Osteoblast (primary cell): ENCODE results near the gene DNAH17. TPM values are rescaled to one million over a fixed set of nuclear protein-coding genes. Genes with fewer than 3 reads are reported as not detected.

Experiments
- DNase-seq: peaks from one replicate; pipeline ENCODE4 v3.0.0; 2011; ENCODE audit warnings: low spot score, mixed read lengths; ENCODE audit not compliant: insufficient read length; ENCODE audit errors: missing footprints
- H2AFZ ChIP-seq: 2 replicates; pipeline ENCODE4 v1.6.0; 2011; ENCODE audit warnings: mild to moderate bottlenecking, low read length
- H3K27ac ChIP-seq: 2 replicates; pipeline ENCODE4 v1.5.1; 2011; ENCODE audit warnings: mild to moderate bottlenecking, low read depth, low read length, moderate library complexity
- H3K27me3 ChIP-seq: 2 replicates; pipeline ENCODE4 v1.6.0; 2012; ENCODE audit warnings: mild to moderate bottlenecking, control low read depth, inconsistent platforms, low read length, moderate library complexity; ENCODE audit not compliant: insufficient read depth
- H3K36me3 ChIP-seq: 2 replicates; pipeline ENCODE4 v1.5.1; 2011; ENCODE audit warnings: mild to moderate bottlenecking, low read length, control low read depth, moderate library complexity; ENCODE audit not compliant: insufficient read depth
- H3K4me1 ChIP-seq: 2 replicates; pipeline ENCODE4 v1.5.1; 2011; ENCODE audit warnings: mild to moderate bottlenecking, low read length, control low read depth, moderate library complexity; ENCODE audit not compliant: insufficient read depth
- H3K4me2 ChIP-seq: 2 replicates; pipeline ENCODE4 v1.6.0; 2011; ENCODE audit warnings: mild to moderate bottlenecking, low read length; ENCODE audit not compliant: insufficient read depth
- H3K4me3 ChIP-seq: fragments of 200-600 bp; sonication (generic); 3 replicates; pipeline ENCODE4 v1.5.1; 2012; ENCODE audit warnings: mild to moderate bottlenecking, low read length, inconsistent platforms; ENCODE audit not compliant: insufficient read depth
- H3K79me2 ChIP-seq: 2 replicates; pipeline ENCODE4 v1.6.0; 2012; ENCODE audit warnings: mild to moderate bottlenecking, low read length, control low read depth, inconsistent platforms; ENCODE audit not compliant: insufficient read depth
- H3K9me3 ChIP-seq: 2 replicates; pipeline ENCODE4 v1.5.1; 2011; ENCODE audit warnings: low read depth, low read length, control low read depth
- H4K20me1 ChIP-seq: 2 replicates; pipeline ENCODE4 v1.6.0; 2012; ENCODE audit warnings: mild to moderate bottlenecking, low read length, control low read depth; ENCODE audit not compliant: insufficient read depth
- total RNA-seq: library from RNA; depleted of rRNA; stranded (reverse); fragments of >200 nt; gene quantifications from 2 replicates; pipeline ENCODE4 v1.2.3, GENCODE V29; 2012
- TF ChIP-seq, protein P1 (sequence below): IDR thresholded peaks from 2 replicates; pipeline ENCODE4 v1.5.1; 2011; ENCODE audit warnings: mild to moderate bottlenecking, low read depth, low read length, moderate library complexity; ENCODE audit errors: extremely low read depth

The DNAH17 gene
- total RNA-seq, 1 donor = under 0.01 TPM

DNA sequence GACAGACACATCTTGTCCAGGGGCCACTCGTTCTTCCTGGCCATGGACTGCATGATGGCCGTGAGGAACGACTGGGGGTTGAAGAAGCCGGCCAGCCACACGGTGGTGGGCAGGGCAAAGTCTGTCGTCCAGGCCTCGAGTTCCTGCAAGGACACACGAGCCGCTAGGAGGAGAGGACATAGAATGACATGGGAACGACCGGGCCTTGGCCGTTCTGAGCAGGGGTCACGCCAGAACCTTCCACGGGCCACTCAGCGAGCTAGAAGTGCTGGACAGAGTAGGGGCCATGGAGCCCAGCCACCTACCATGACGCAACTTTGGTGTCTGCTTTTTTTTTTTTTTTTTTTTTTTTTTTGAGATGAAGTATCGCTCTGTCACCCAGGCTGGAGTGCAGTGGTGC, 151.8 kb downstream of the DNAH17 start:
- Histone ChIP-seq H3K4me2 (no peak overlapping the region), H3K79me2 (no peaks in the 10 kb centered on the region), H3K27ac (no peak overlapping the region), H3K27me3 (no peaks in the 10 kb centered on the region), H3K4me3 (no peak overlapping the region), H3K36me3 (peaks cover 51% of the 10 kb centered on the region), H3K4me1 (peaks cover 8% of the 10 kb centered on the region), H3K9me3 (no peaks in the 10 kb centered on the region), H4K20me1 (peaks cover 17% of the 10 kb centered on the region), H2AFZ (no peak overlapping the region)
- TF ChIP-seq, protein P1, sequence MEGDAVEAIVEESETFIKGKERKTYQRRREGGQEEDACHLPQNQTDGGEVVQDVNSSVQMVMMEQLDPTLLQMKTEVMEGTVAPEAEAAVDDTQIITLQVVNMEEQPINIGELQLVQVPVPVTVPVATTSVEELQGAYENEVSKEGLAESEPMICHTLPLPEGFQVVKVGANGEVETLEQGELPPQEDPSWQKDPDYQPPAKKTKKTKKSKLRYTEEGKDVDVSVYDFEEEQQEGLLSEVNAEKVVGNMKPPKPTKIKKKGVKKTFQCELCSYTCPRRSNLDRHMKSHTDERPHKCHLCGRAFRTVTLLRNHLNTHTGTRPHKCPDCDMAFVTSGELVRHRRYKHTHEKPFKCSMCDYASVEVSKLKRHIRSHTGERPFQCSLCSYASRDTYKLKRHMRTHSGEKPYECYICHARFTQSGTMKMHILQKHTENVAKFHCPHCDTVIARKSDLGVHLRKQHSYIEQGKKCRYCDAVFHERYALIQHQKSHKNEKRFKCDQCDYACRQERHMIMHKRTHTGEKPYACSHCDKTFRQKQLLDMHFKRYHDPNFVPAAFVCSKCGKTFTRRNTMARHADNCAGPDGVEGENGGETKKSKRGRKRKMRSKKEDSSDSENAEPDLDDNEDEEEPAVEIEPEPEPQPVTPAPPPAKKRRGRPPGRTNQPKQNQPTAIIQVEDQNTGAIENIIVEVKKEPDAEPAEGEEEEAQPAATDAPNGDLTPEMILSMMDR = no peak
- DNase-seq = no peak

DNA sequence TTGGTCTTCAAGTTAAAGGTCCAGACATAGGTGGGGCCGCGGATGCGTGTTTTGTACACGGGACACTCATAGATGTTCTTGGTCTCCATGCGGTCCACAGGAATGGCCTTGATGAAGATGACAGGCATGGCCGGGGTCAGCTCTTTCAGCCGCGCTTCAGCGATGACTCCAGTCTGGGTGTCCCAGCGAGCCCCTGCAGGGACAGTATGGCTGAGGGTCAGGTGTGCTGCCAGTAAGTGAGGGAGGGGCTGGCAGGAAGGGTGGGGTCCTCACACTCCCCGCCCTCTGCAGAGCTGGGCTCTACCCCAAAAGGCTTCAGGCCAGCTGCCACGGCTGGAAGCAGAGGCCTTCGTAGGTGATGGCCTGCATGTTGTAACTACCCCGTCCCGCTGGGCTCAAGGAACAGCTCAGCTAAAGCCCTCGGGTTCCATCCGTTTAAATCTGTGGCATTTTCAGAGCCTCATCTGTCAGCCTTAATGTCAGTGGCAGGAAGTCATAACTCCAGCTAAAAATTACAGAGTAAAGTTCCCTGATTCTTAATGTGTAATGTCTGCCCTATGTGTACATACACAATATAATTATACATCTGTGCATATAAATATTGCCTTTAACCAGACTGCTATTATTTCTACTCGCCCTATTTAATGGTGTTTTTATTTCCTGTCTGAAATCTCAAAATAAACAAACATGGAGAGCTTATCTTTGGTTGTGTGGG, 153.1 kb downstream of the DNAH17 start:
- H3K9me3 ChIP-seq = no peaks in the 10 kb centered on the region
- peaks cover 63% of the 10 kb centered on the region for H3K36me3 ChIP-seq
- no peak overlapping the region for H3K27ac ChIP-seq
- DNase-seq = peak; percentile 50
- TF ChIP-seq, protein P1 = no peak
- no peak overlapping the region for H3K4me2 ChIP-seq
- H4K20me1 ChIP-seq = peaks cover 15% of the 10 kb centered on the region
- H3K4me1 ChIP-seq = peaks cover 8% of the 10 kb centered on the region
- no peaks in the 10 kb centered on the region for H3K27me3 ChIP-seq
- no peak overlapping the region for H3K4me3 ChIP-seq
- no peak overlapping the region for H2AFZ ChIP-seq
- H3K79me2 ChIP-seq = peaks cover 6% of the 10 kb centered on the region

DNA sequence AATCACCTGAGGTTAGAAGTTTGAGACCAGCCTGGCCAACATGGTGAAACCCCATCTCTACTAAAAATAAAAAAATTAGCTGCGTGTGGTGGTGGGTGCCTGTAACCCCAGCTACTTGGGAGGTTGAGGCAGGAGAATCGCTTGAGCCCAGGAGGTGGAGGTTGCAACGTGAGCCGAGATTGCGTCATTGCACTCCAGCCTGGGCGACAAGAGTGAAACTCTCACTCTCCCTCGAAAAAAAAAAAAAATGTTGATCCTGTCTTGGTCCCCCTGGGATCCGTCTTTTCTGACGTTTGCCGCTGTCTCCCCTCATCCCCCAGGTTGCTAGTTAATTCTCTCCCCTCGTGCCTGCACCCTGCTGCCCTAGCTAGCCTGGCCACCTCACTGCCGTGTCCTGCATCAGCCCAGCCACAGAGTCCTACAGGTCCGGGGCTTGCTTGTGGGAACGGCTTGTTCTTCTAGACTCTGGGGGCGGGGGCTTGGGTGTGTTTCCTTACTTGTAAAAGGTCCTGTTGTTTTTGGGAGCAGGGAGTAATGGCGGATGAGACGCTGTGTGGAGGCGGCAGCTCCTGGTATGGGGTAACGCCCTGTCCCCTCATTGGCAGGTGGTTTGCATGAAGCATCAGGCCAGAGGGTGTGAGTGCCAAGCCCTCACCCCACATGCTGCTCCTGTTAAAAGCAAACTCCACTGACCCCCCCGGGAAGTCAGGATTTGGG, 154.2 kb downstream of the DNAH17 start:
- DNase-seq = no peak
- H3K4me3 ChIP-seq = no peak overlapping the region
- no peak overlapping the region for H3K27ac ChIP-seq
- peaks cover 12% of the 10 kb centered on the region for H3K79me2 ChIP-seq
- H3K9me3 ChIP-seq = no peaks in the 10 kb centered on the region
- peaks cover 14% of the 10 kb centered on the region for H4K20me1 ChIP-seq
- peaks cover 63% of the 10 kb centered on the region for H3K36me3 ChIP-seq
- H3K27me3 ChIP-seq = no peaks in the 10 kb centered on the region
- no peak overlapping the region for H3K4me2 ChIP-seq
- H2AFZ ChIP-seq = no peak overlapping the region
- TF ChIP-seq, protein P1 = no peak
- H3K4me1 ChIP-seq = peaks cover 8% of the 10 kb centered on the region

DNA sequence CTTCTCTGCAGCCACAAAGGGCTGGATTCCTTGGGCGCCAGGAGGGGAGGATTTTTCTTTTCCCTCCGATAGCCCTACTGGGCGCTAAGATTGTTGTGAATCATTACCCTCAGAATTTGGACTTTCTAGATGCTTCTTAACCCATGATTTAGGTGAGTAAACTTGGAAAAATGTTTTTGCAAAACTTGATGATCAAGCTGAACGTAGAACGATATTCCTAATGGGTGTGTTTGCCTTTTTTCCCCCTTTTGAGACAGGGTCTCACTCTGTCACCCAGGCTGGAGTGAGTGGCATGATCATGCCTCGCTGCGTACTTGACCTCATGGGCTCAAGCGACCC, 155.0 kb downstream of the DNAH17 start:
- TF ChIP-seq, protein P1 = no peak
- no peak overlapping the region for H3K4me2 ChIP-seq
- DNase-seq = no peak
- H3K27ac ChIP-seq = no peak overlapping the region
- H3K4me3 ChIP-seq = no peak overlapping the region
- peaks cover 63% of the 10 kb centered on the region for H3K36me3 ChIP-seq
- H4K20me1 ChIP-seq = peaks cover 14% of the 10 kb centered on the region
- no peaks in the 10 kb centered on the region for H3K27me3 ChIP-seq
- peaks cover 11% of the 10 kb centered on the region for H3K4me1 ChIP-seq
- H2AFZ ChIP-seq = no peak overlapping the region
- peaks cover 16% of the 10 kb centered on the region for H3K79me2 ChIP-seq
- no peaks in the 10 kb centered on the region for H3K9me3 ChIP-seq
